ENCODE results near the gene MRPS9. TPM values are rescaled to one million over a fixed set of nuclear protein-coding genes. Genes with fewer than 3 reads are reported as not detected.

The MRPS9 gene
- total RNA-seq, 6 experiments from 2014 or later, result 12.1 to 19.3 (median 14.5) TPM

- DNase-seq (no peak), ATAC-seq (no peak)
- Histone ChIP-seq H3K27me3 (no peaks in the 10 kb centered on the region), H3K36me3 (no peaks in the 10 kb centered on the region), H3K4me1 (no peaks in the 10 kb centered on the region), H3K27ac (no peak overlapping the region), H3K9me3 (no peaks in the 10 kb centered on the region), H3K4me3 (no peak overlapping the region)
- intact Hi-C loops (cut with DNase I), result no loop called here
- no peak for TF ChIP-seq POLR2A (IDR thresholded peaks at IDR 0.05)
- TF ChIP-seq CTCF (IDR thresholded peaks at IDR 0.05), result no peak
- WGBS (ENCODE audit: insufficient coverage, low coverage, low lambda C conversion rate, missing lambda C conversion rate), result 87% methylated on average over 2 of the region's 2 CpGs
Measured at GRCh38 chr2:105072039-105072438, 34.2 kb downstream of the MRPS9 start.

DNA sequence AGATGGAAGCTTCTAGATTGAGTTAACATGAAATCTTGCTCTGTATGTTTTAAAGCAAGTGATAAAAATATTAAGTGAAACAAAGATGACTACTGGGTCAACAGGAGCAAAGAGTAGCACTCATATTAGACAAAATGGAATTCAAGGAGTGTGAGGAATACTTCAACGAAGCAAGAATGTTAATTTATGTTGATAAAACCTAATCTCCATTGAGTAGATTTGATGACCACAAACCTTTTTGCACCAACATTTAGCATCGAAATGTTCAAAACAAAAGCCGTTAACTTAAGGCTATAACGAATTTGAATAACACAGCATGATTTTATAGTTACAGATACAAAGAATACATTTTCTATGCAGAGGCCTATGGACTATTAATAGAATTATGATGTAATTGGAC lies 35.7 kb downstream of the MRPS9 start:
- H3K27ac ChIP-seq, result no peak overlapping the region
- TF ChIP-seq POLR2A (IDR thresholded peaks at IDR 0.05) (no peak), CTCF (IDR thresholded peaks at IDR 0.05) (no peak)
- DNase-seq (no peak), ATAC-seq (no peak)
- 76% methylated on average over 4 of the region's 4 CpGs for WGBS (ENCODE audit: insufficient coverage, low coverage, low lambda C conversion rate, missing lambda C conversion rate)
- H3K9me3 ChIP-seq, result no peaks in the 10 kb centered on the region
- H3K4me3 ChIP-seq, result no peak overlapping the region
- no peaks in the 10 kb centered on the region for H3K27me3 ChIP-seq
- intact Hi-C loops (cut with DNase I), result no loop called here
- no peaks in the 10 kb centered on the region for H3K36me3 ChIP-seq
- no peaks in the 10 kb centered on the region for H3K4me1 ChIP-seq

DNA sequence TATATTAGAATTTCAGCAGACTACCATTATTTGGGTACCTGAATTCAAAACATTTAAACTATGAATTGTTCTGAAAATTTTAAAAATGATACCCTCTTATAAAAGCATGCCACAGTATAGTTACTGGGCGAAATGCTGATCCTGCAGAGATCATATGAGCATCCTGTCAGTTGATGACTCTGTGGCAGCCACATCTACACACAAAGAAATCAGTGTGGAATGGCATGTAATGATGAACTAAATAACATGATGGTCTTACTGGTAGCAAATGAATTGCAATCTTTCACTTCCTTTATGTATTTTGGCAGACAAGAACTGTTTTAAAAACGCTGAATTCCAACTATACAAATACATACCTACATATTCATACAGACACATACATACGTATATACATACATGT lies 38.3 kb downstream of the MRPS9 start:
- ATAC-seq, result no peak
- intact Hi-C loops (cut with DNase I), result no loop called here
- no peak for DNase-seq
- TF ChIP-seq CTCF (IDR thresholded peaks at IDR 0.05), result no peak
- no peak for TF ChIP-seq POLR2A (IDR thresholded peaks at IDR 0.05)
- no peaks in the 10 kb centered on the region for H3K36me3 ChIP-seq
- 94% methylated on average over 3 of the region's 3 CpGs for WGBS (ENCODE audit: insufficient coverage, low coverage, low lambda C conversion rate, missing lambda C conversion rate)
- no peaks in the 10 kb centered on the region for H3K9me3 ChIP-seq
- no peaks in the 10 kb centered on the region for H3K27me3 ChIP-seq
- H3K4me3 ChIP-seq, result no peak overlapping the region
- H3K27ac ChIP-seq, result no peak overlapping the region
- no peaks in the 10 kb centered on the region for H3K4me1 ChIP-seq

DNA sequence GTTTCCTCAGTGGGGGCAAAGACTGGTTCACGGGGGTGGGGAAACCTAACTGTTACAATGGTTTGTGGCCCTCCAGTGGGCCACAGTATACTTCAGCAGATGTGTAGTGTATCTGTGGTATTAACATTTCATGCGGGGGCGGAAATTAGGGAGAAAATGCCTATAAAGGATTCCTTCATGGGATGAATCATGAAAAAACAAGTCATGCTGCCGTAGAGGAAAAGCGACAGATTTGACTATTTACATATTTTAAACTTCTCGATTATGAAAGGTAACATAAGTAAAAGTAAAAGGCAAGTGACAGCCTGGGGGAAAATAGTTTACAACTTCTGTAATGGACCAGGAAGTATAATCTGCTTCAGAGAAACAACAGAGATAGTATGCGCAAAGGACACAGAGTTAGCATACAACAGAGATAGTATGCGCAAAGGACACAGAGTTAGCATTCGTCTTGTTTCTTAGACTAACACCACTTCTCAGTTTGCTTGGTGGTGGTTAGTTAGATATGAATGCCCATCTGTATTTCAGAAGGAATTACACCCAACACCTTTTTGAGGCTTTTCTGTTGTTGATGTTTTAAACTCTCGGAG lies 41.1 kb downstream of the MRPS9 start:
- H3K9me3 ChIP-seq, result no peaks in the 10 kb centered on the region
- no peaks in the 10 kb centered on the region for H3K4me1 ChIP-seq
- ATAC-seq (no peak), DNase-seq (no peak)
- H3K36me3 ChIP-seq, result no peaks in the 10 kb centered on the region
- no peaks in the 10 kb centered on the region for H3K27me3 ChIP-seq
- 84% methylated on average over 10 of the region's 10 CpGs for WGBS (ENCODE audit: insufficient coverage, low coverage, low lambda C conversion rate, missing lambda C conversion rate)
- no peak overlapping the region for H3K27ac ChIP-seq
- no peak for TF ChIP-seq POLR2A (IDR thresholded peaks at IDR 0.05)
- TF ChIP-seq CTCF (IDR thresholded peaks at IDR 0.05), result no peak
- H3K4me3 ChIP-seq, result no peak overlapping the region
- intact Hi-C loops (cut with DNase I), result no loop called here

- no peaks in the 10 kb centered on the region for H3K9me3 ChIP-seq
- H3K27ac ChIP-seq, result no peak overlapping the region
- no peak overlapping the region for H3K4me3 ChIP-seq
- H3K4me1 ChIP-seq, result no peaks in the 10 kb centered on the region
- ATAC-seq (no peak), DNase-seq (no peak)
- intact Hi-C loops (cut with DNase I), result no loop called here
- TF ChIP-seq POLR2A (IDR thresholded peaks at IDR 0.05), result no peak
- TF ChIP-seq CTCF (IDR thresholded peaks at IDR 0.05), result no peak
- H3K36me3 ChIP-seq, result no peaks in the 10 kb centered on the region
- H3K27me3 ChIP-seq, result no peaks in the 10 kb centered on the region
Measured at GRCh38 chr2:105080461-105080860, 42.6 kb downstream of the MRPS9 start.

All from right lobe of liver (tissue), 6 donors.